PC-9 (cell line): ENCODE results near the gene SDSL. TPM values are rescaled to one million over a fixed set of nuclear protein-coding genes. Genes with fewer than 3 reads are reported as not detected.

Experiments used
- BruUV-seq: library from RNA; stranded (reverse); fragments of 400-500 nt; replicated peaks from 2 replicates; lab custom pipeline; 2021; lab: Mats Ljungman, UMichigan
- CTCF ChIA-PET: fragments of 300-600 bp; sonication (Branson Sonifier 250); formaldehyde crosslinking; loops from one replicate; lab custom pipeline; 2022; ENCODE audit warnings: antibody characterized with exemption; lab: Charles Lee
- POLR2A ChIA-PET: fragments of 300-600 bp; sonication (Branson Sonifier 250); formaldehyde crosslinking; loops from one replicate; lab custom pipeline; 2022; ENCODE audit warnings: antibody characterized with exemption; ENCODE audit not compliant: unreplicated experiment; lab: Charles Lee
- DNase-seq, 2 experiments: peaks; one replicate each; pipeline versions ENCODE4 v3.0.0 to v3.0.0-alpha.2; 2015 to 2022; ENCODE audit warnings: mixed read lengths in 1 of 2
- H2AFZ ChIP-seq: fragments of 200-600 bp; sonication (generic); 2 replicates; pipeline ENCODE4 v1.8.1; 2017; ENCODE audit warnings: antibody characterized with exemption
- H3F3A ChIP-seq: fragments of 200-600 bp; sonication (generic); 2 replicates; pipeline ENCODE4 v1.8.1; 2017; ENCODE audit warnings: antibody characterized with exemption, mild to moderate bottlenecking, low read depth; ENCODE audit not compliant: insufficient read depth
- H3K27ac ChIP-seq: fragments of 200-600 bp; sonication (generic); 2 replicates; pipeline ENCODE4 v1.6.1; 2016; ENCODE audit warnings: mixed run types
- H3K27me3 ChIP-seq: fragments of 200-600 bp; sonication (generic); 2 replicates; pipeline ENCODE4 v1.6.1; 2016; ENCODE audit warnings: low read depth, mixed run types; ENCODE audit not compliant: insufficient read depth
- H3K36me3 ChIP-seq: fragments of 200-600 bp; sonication (generic); 2 replicates; pipeline ENCODE4 v1.6.1; 2016; ENCODE audit warnings: low read depth, mixed run types
- H3K4me1 ChIP-seq: fragments of 200-600 bp; sonication (generic); replicated peaks from 2 replicates; pipeline ENCODE4 v1.6.1; 2016; ENCODE audit warnings: mixed run types; ENCODE audit not compliant: insufficient read depth
- H3K4me2 ChIP-seq: fragments of 200-600 bp; sonication (generic); 2 replicates; pipeline ENCODE4 v1.6.1; 2017; ENCODE audit warnings: mixed run types
- H3K4me3 ChIP-seq: fragments of 200-600 bp; sonication (generic); 2 replicates; pipeline ENCODE4 v1.6.1; 2016; ENCODE audit warnings: mixed run types
- H3K79me2 ChIP-seq: fragments of 200-600 bp; sonication (generic); 2 replicates; pipeline ENCODE4 v1.6.1; 2017; ENCODE audit warnings: low read depth, mixed run types
- H3K9me2 ChIP-seq: fragments of 200-600 bp; sonication (generic); 2 replicates; pipeline ENCODE4 v1.8.1; 2017; ENCODE audit warnings: mild to moderate bottlenecking; ENCODE audit not compliant: insufficient read depth
- H3K9me3 ChIP-seq: fragments of 200-600 bp; sonication (generic); 2 replicates; pipeline ENCODE4 v1.8.1; 2016; ENCODE audit warnings: low read depth; ENCODE audit not compliant: insufficient read depth
- H4K20me1 ChIP-seq: fragments of 200-600 bp; sonication (generic); 2 replicates; pipeline ENCODE4 v1.8.1; 2017; ENCODE audit not compliant: insufficient read depth
- CTCF ChIP-seq: fragments of 200-600 bp; sonication (generic); conservative IDR thresholded peaks from 2 replicates; pipeline ENCODE4 v1.6.1; 2017; ENCODE audit warnings: mixed run types, antibody characterized with exemption, mild to moderate bottlenecking, moderate library complexity
- EZH2 ChIP-seq: fragments of 200-600 bp; sonication (generic); IDR thresholded peaks from 2 replicates; pipeline ENCODE4 v1.8.0; 2017; ENCODE audit warnings: antibody characterized with exemption, low read depth
- intact Hi-C: fragments of 100-400 bp; cut with micrococcal nuclease; formaldehyde crosslinking; loops from one replicate; pipeline ENCODE4 v1.10.0; 2022; ENCODE audit not compliant: unreplicated experiment
- total RNA-seq: library from RNA; stranded (reverse); gene quantifications from 2 replicates; pipeline ENCODE4 v1.2.3, GENCODE V29; 2021

The SDSL gene
- total RNA-seq, 1 experiment from 2014 or later, result 14.2 TPM

GRCh38 chr12:113449839-113450238, 27.7 kb downstream of the SDSL start:
- Histone ChIP-seq H3K27ac (no peak overlapping the region), H3K4me3 (no peak overlapping the region), H3K36me3 (no peaks in the 10 kb centered on the region), H3K4me2 (no peak overlapping the region), H3K79me2 (no peaks in the 10 kb centered on the region), H3K9me2 (no peaks in the 10 kb centered on the region), H3K4me1 (no peaks in the 10 kb centered on the region), H3F3A (peaks cover 10% of the 10 kb centered on the region; the same call in 1 of the 2 replicates), H4K20me1 (no peaks in the 10 kb centered on the region), H3K27me3 (0 out of 2 replicates have a peak, but pooled peaks cover 6% of the 10 kb centered on the region), H2AFZ (no peak overlapping the region), H3K9me3 (no peaks in the 10 kb centered on the region)
- ChIA-PET CTCF (interaction anchor here (1.2 kb wide), 1 partner anchor 13 kb away, joined by 5 read pairs; no protein-coding TSS in a partner anchor), POLR2A (no interaction called here)
- intact Hi-C loops, result no loop called here
- TF ChIP-seq CTCF (no peak), EZH2 (no peak)
- no TSS peak for BruUV-seq
- no peak for DNase-seq

- H2AFZ ChIP-seq, result no peak overlapping the region
- H4K20me1 ChIP-seq, result no peaks in the 10 kb centered on the region
- H3K79me2 ChIP-seq, result no peaks in the 10 kb centered on the region
- no peak overlapping the region for H3K27ac ChIP-seq
- no peaks in the 10 kb centered on the region for H3K9me2 ChIP-seq
- H3K4me3 ChIP-seq, result no peak overlapping the region
- no peaks in the 10 kb centered on the region for H3K9me3 ChIP-seq
- no peaks in the 10 kb centered on the region for H3K4me1 ChIP-seq
- TF ChIP-seq CTCF (no peak), EZH2 (no peak)
- no peaks in the 10 kb centered on the region for H3K27me3 ChIP-seq
- H3K4me2 ChIP-seq, result no peak overlapping the region
- ChIA-PET CTCF (interaction anchor here (0.7 to 1.4 kb wide), 2 partner anchors 9 to 188 kb away, joined by 3 to 4 read pairs; no protein-coding TSS in a partner anchor), POLR2A (interaction anchor here (0.7 kb wide), 1 partner anchor 466 kb away, joined by 4 read pairs; no protein-coding TSS in a partner anchor)
- no peak for DNase-seq
- BruUV-seq, result no TSS peak
- peaks cover 10% of the 10 kb centered on the region; the same call in 1 of the 2 replicates for H3F3A ChIP-seq
- H3K36me3 ChIP-seq, result no peaks in the 10 kb centered on the region
- intact Hi-C loops, result no loop called here
These were observed 30.3 kb downstream of the SDSL start for GRCh38 chr12:113452458-113452857.

- H3F3A ChIP-seq, result peaks cover 10% of the 10 kb centered on the region; the same call in 1 of the 2 replicates
- H3K4me2 ChIP-seq, result no peak overlapping the region
- H3K27ac ChIP-seq, result no peak overlapping the region
- H4K20me1 ChIP-seq, result no peaks in the 10 kb centered on the region
- H3K79me2 ChIP-seq, result no peaks in the 10 kb centered on the region
- no peaks in the 10 kb centered on the region for H3K36me3 ChIP-seq
- BruUV-seq, result no TSS peak
- H3K4me1 ChIP-seq, result no peaks in the 10 kb centered on the region
- H3K27me3 ChIP-seq, result no peaks in the 10 kb centered on the region
- H2AFZ ChIP-seq, result no peak overlapping the region; the same call in 1 of the 2 replicates
- H3K9me3 ChIP-seq, result no peaks in the 10 kb centered on the region
- intact Hi-C loops, result no loop called here
- TF ChIP-seq EZH2 (no peak), CTCF (no peak)
- no peaks in the 10 kb centered on the region for H3K9me2 ChIP-seq
- ChIA-PET POLR2A (no interaction called here), CTCF (interaction anchor here (1.0 to 1.4 kb wide), 2 partner anchors 8 to 28 kb away, joined by 3 to 6 read pairs; no protein-coding TSS in a partner anchor)
- H3K4me3 ChIP-seq, result no peak overlapping the region
- no peak for DNase-seq
These were observed 31.1 kb downstream of the SDSL start for GRCh38 chr12:113453330-113453729.
